Natural killer cell (primary cell): Measurements from ENCODE around the gene ETV6. TPM values are rescaled to one million over a fixed set of nuclear protein-coding genes. Genes with fewer than 3 reads are reported as not detected.

Source experiments
- ATAC-seq, 3 donors: fragments of 150-1000 bp in 2 of 3; fragments of 200-7000 bp in 1 of 3; cut with Tn5 transposase; 1 replicate in 1 of 3; 2 replicates in 2 of 3; pipeline ENCODE4 v1.10.0; 2021; ENCODE audit warnings: mild to moderate bottlenecking in 2 of 3, moderate library complexity in 2 of 3
- DNase-seq, 2 donors: peaks; one replicate each; pipeline versions ENCODE4 v3.0.0 to v3.0.0-alpha.2; 2013 to 2021; ENCODE audit warnings: mixed read lengths in 1 of 2
- H3K27ac ChIP-seq: one replicate; pipeline ENCODE4 v1.5.1; 2013; ENCODE audit warnings: mild to moderate bottlenecking, low read length
- H3K27me3 ChIP-seq: one replicate; pipeline ENCODE4 v1.6.1; 2013; ENCODE audit warnings: low read length; ENCODE audit not compliant: control insufficient read depth, insufficient read depth
- H3K36me3 ChIP-seq: one replicate; pipeline ENCODE4 v1.6.1; 2013; ENCODE audit warnings: low read length; ENCODE audit not compliant: control insufficient read depth, insufficient read depth
- H3K4me1 ChIP-seq: one replicate; pipeline ENCODE4 v1.6.1; 2013; ENCODE audit warnings: low read length; ENCODE audit not compliant: control insufficient read depth, insufficient read depth
- H3K4me3 ChIP-seq: one replicate; pipeline ENCODE4 v1.5.1; 2013; ENCODE audit warnings: low read length
- H3K9me3 ChIP-seq: one replicate; pipeline ENCODE4 v1.6.1; 2013; ENCODE audit warnings: low read length; ENCODE audit not compliant: control insufficient read depth, insufficient read depth
- H3K27ac Mint-ChIP-seq, 2 donors: one replicate each; pipeline ENCODE4 v1.8.0; 2022; ENCODE audit warnings: mild to moderate bottlenecking in 2 of 2, mixed read lengths in 2 of 2, moderate library complexity in 1 of 2
- H3K27me3 Mint-ChIP-seq, 2 donors: one replicate each; pipeline ENCODE4 v1.8.0; 2022; ENCODE audit warnings: low read depth in 2 of 2, mixed read lengths in 2 of 2
- H3K36me3 Mint-ChIP-seq: one replicate; pipeline ENCODE4 v1.8.0; 2022; ENCODE audit warnings: mixed read lengths
- H3K4me1 Mint-ChIP-seq, 2 donors: one replicate each; pipeline ENCODE4 v1.8.0; 2022; ENCODE audit warnings: mixed read lengths in 2 of 2
- H3K4me3 Mint-ChIP-seq: one replicate; pipeline ENCODE4 v1.8.0; 2022; ENCODE audit warnings: mild to moderate bottlenecking, moderate library complexity, mixed read lengths
- H3K9me3 Mint-ChIP-seq, 2 donors: one replicate each; pipeline ENCODE4 v1.8.0; 2022; ENCODE audit warnings: mixed read lengths in 2 of 2
- WGBS: methylation state at CpG from one replicate; pipeline ENCODE4 v1.1.7; 2013; ENCODE audit warnings: missing lambda C conversion rate; ENCODE audit not compliant: insufficient coverage; 5-methylcytosine and 5-hydroxymethylcytosine counted together
- intact Hi-C: fragments of 100-400 bp; cut with micrococcal nuclease; formaldehyde crosslinking; loops from one replicate; pipeline ENCODE4 v1.14.2; 2022
- total RNA-seq, 4 donors: library from RNA; stranded (reverse); fragments of 120-200 nt in 1 of 4; gene quantifications; one replicate each; pipeline versions ENCODE4 v1.2.3 to v1.2.4, GENCODE V29; 2013 to 2022
- TF ChIP-seq, protein P1 (sequence below): fragments of 200-600 bp; IDR thresholded peaks from one replicate; pipeline ENCODE4 v1.8.0; 2022; ENCODE audit warnings: antibody characterized with exemption

The ETV6 gene
- total RNA-seq, 3 donors from 2014 or later (not counting 1 experiment from before 2014, with no cell fraction given): 38.9 to 49.5 (median 40.6) TPM

DNA sequence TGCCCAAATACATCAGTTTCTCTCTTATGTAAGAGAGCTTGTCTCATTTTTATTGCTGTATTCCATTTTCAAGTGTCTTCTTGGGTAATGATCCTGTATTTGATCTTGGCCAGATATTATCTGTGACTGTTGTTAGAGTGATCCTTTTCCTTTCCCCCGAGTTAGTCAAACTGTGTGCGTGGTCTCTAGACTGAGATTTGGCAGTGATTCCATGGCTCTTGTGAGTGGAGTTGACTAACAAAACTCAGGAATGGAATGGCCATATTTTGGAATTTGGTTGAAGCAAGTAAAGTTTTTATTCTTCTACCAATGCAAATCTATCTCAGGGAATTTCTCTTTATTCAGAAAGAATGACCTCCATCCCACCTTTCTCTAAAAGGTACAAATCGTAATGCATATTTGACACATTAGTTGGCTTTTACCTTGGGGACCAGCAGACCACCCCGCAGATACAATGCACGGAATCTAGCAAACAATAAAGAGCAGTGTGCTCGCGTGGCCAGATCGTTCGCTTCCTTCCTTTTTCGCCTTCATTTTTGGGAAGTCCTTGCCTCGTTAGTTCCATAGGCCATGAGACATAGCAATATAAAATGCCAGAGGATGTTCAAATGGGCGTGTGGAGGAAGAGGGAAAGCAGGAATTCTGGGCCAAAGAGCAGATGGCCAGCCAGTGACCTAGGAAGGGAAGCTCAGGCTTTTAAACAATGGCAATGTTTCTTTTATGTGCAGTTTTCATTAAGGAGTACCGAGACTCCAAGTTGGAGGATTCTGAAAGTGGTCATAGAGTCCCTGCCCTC lies 24.4 kb downstream of the ETV6 start:
- Mint-ChIP-seq H3K36me3 (no peaks in the 10 kb centered on the region), H3K27ac (no peak overlapping the region), H3K9me3 (no peaks in the 10 kb centered on the region), H3K27me3 (no peaks in the 10 kb centered on the region), H3K4me3 (no peak overlapping the region), H3K4me1 (peaks cover 68 to 71% of the 10 kb centered on the region in 2 donors)
- Histone ChIP-seq H3K4me3 (no peak overlapping the region), H3K9me3 (no peaks in the 10 kb centered on the region), H3K27ac (no peak overlapping the region), H3K27me3 (no peaks in the 10 kb centered on the region), H3K4me1 (peaks cover 7% of the 10 kb centered on the region), H3K36me3 (no peaks in the 10 kb centered on the region)
- intact Hi-C loops: no loop called here
- 60% methylated on average over 12 of the region's 13 CpGs for WGBS
- ATAC-seq (no peak), DNase-seq (no peak)
- TF ChIP-seq, protein P1, sequence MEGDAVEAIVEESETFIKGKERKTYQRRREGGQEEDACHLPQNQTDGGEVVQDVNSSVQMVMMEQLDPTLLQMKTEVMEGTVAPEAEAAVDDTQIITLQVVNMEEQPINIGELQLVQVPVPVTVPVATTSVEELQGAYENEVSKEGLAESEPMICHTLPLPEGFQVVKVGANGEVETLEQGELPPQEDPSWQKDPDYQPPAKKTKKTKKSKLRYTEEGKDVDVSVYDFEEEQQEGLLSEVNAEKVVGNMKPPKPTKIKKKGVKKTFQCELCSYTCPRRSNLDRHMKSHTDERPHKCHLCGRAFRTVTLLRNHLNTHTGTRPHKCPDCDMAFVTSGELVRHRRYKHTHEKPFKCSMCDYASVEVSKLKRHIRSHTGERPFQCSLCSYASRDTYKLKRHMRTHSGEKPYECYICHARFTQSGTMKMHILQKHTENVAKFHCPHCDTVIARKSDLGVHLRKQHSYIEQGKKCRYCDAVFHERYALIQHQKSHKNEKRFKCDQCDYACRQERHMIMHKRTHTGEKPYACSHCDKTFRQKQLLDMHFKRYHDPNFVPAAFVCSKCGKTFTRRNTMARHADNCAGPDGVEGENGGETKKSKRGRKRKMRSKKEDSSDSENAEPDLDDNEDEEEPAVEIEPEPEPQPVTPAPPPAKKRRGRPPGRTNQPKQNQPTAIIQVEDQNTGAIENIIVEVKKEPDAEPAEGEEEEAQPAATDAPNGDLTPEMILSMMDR: no peak

DNA sequence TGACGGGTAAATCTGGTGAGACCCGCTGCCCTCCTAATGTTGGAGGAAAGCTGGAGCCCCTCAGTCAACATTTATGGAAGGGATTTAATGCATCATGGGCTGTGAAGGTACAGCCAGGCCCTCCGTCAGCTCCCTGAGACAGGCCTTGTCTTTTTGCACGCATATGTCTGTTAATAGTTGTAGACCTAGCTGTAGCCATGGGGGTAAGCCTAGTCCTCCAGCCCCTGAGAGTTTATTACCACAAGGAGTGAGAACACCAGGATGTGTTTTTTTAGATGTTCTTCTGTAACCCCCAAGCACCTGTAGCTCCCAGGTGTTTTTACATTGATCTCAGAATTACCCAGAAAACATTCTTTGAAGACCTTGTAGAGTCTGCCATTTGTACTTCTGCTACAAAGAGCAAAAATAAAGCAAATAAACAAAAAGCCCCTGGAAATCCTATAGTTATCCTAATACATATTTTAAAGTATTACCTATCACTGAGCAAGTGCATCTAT lies 25.5 kb downstream of the ETV6 start:
- TF ChIP-seq, protein P1: no peak
- no peak overlapping the region for H3K4me3 ChIP-seq
- no peaks in the 10 kb centered on the region for H3K9me3 ChIP-seq
- WGBS: 97% methylated on average over 4 of the region's 4 CpGs
- H3K4me1 ChIP-seq: peaks cover 4% of the 10 kb centered on the region
- ATAC-seq (no peak), DNase-seq (no peak)
- no peaks in the 10 kb centered on the region for H3K36me3 Mint-ChIP-seq
- H3K9me3 Mint-ChIP-seq: no peaks in the 10 kb centered on the region
- no peaks in the 10 kb centered on the region for H3K36me3 ChIP-seq
- peaks cover 63 to 67% of the 10 kb centered on the region in 2 donors for H3K4me1 Mint-ChIP-seq
- no peak overlapping the region for H3K27ac ChIP-seq
- H3K27me3 Mint-ChIP-seq: no peaks in the 10 kb centered on the region
- no peak overlapping the region for H3K4me3 Mint-ChIP-seq
- H3K27me3 ChIP-seq: no peaks in the 10 kb centered on the region
- H3K27ac Mint-ChIP-seq: no peak overlapping the region
- intact Hi-C loops: no loop called here

DNA sequence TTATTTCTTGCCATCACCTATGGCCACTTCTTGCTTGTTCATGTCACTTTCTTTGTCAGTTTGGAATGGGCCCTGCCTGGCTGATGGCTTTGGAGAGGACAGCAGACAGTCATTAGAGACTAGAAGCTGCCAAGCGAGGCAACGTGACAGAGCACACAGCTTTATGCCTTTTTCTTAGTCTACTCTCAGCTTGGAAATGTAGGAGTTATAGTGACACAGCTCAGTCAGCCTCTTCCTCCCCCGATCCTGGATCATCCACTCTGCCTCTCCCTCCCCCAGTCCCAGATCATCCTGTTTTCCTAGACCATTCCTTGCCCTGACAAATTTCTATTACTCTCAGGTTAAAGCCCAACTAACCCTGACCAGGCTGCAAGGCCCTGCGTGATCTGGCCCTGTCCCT lies 26.6 kb downstream of the ETV6 start:
- TF ChIP-seq, protein P1: no peak
- H3K9me3 Mint-ChIP-seq: no peaks in the 10 kb centered on the region
- H3K27me3 Mint-ChIP-seq: no peaks in the 10 kb centered on the region
- no peaks in the 10 kb centered on the region for H3K27me3 ChIP-seq
- DNase-seq (no peak), ATAC-seq (no peak)
- peaks cover 66 to 71% of the 10 kb centered on the region in 2 donors for H3K4me1 Mint-ChIP-seq
- H3K9me3 ChIP-seq: no peaks in the 10 kb centered on the region
- no peak overlapping the region for H3K4me3 ChIP-seq
- no peak overlapping the region for H3K27ac ChIP-seq
- intact Hi-C loops: no loop called here
- H3K36me3 Mint-ChIP-seq: no peaks in the 10 kb centered on the region
- H3K4me3 Mint-ChIP-seq: no peak overlapping the region
- no peaks in the 10 kb centered on the region for H3K36me3 ChIP-seq
- 87% methylated on average over 4 of the region's 4 CpGs for WGBS
- H3K27ac Mint-ChIP-seq: no peak overlapping the region
- H3K4me1 ChIP-seq: peaks cover 4% of the 10 kb centered on the region
